SK-MEL-5 (cell line): ENCODE data around the gene ETAA1. TPM values are rescaled to one million over a fixed set of nuclear protein-coding genes. Genes with fewer than 3 reads are reported as not detected.

ENCODE experiments used
- DNase-seq: peaks from one replicate; pipeline ENCODE4 v3.0.0-alpha.2; 2016; ENCODE audit warnings: low read depth, low spot score
- in situ Hi-C: cut with HindIII; loops from 2 replicates; pipeline ENCODE4 v1.10.0; 2016; ENCODE audit warnings: low sequenced_read_pairs, high pct_unique_total_duplicates, low pct_unique_long_range_greater_than_20kb
- total RNA-seq: library from RNA; depleted of rRNA; stranded (reverse); fragments of >200 nt; shearing (Covaris generic); gene quantifications from 2 replicates; pipeline ENCODE4 v1.2.3, GENCODE V29; 2014

The ETAA1 gene
- total RNA-seq, 1 experiment from 2014 or later: 26.4 TPM

- DNase-seq: no peak
- in situ Hi-C loops: no loop called here
Measured at GRCh38 chr2:67414867-67415266, 17.7 kb downstream of the ETAA1 start.

GRCh38 chr2:67416136-67416535 lies 19.0 kb downstream of the ETAA1 start:
- DNase-seq: no peak
- in situ Hi-C loops: no loop called here

GRCh38 chr2:67423489-67423888 lies 26.4 kb downstream of the ETAA1 start:
- no peak for DNase-seq
- in situ Hi-C loops: no loop called here

- DNase-seq: no peak
- in situ Hi-C loops: no loop called here
Measured at GRCh38 chr2:67436221-67436620, 39.1 kb downstream of the ETAA1 start.

- in situ Hi-C loops: no loop called here
- DNase-seq: no peak
Measured at GRCh38 chr2:67437114-67437513, 40.0 kb downstream of the ETAA1 start.

GRCh38 chr2:67438337-67438736 lies 41.2 kb downstream of the ETAA1 start:
- in situ Hi-C loops: no loop called here

GRCh38 chr2:67445652-67446268 lies 48.6 kb downstream of the ETAA1 start:
- in situ Hi-C loops: no loop called here
- DNase-seq: no peak

More at GRCh38 chr2:67438337-67438736, 41.2 kb downstream of the ETAA1 start:
- DNase-seq: no peak

- in situ Hi-C loops: no loop called here
- DNase-seq: no peak
Measured at GRCh38 chr2:67446491-67446911, 49.4 kb downstream of the ETAA1 start.

GRCh38 chr2:67448648-67449047 lies 51.5 kb downstream of the ETAA1 start:
- in situ Hi-C loops: no loop called here
- no peak for DNase-seq

GRCh38 chr2:67451086-67451832 lies 54.1 kb downstream of the ETAA1 start:
- in situ Hi-C loops: no loop called here

GRCh38 chr2:67453310-67453709 lies 56.2 kb downstream of the ETAA1 start:
- no peak for DNase-seq
- in situ Hi-C loops: no loop called here

More at GRCh38 chr2:67451086-67451832, 54.1 kb downstream of the ETAA1 start:
- DNase-seq: no peak

GRCh38 chr2:67455219-67456142 lies 58.3 kb downstream of the ETAA1 start:
- peak; percentile 41 for DNase-seq
- in situ Hi-C loops: no loop called here

GRCh38 chr2:67456428-67456827 lies 59.3 kb downstream of the ETAA1 start:
- no peak for DNase-seq
- in situ Hi-C loops: no loop called here

- in situ Hi-C loops: no loop called here
- no peak for DNase-seq
Measured at GRCh38 chr2:67457699-67458098, 60.6 kb downstream of the ETAA1 start.

- in situ Hi-C loops: no loop called here
- no peak for DNase-seq
Measured at GRCh38 chr2:67459761-67460160, 62.6 kb downstream of the ETAA1 start.
